K562 (cell line): Measurements from ENCODE around the gene USP31.

Experiments
- SIN3A ChIP-seq, 2 experiments: fragments of 150-350 bp in 1 of 2; IDR thresholded peaks; 2 replicates each; pipeline ENCODE4 v1.6.1; 2011 to 2016; ENCODE audit warnings: borderline replicate concordance in 2 of 2, low read depth in 2 of 2, low read length in 2 of 2, mild to moderate bottlenecking in 2 of 2, moderate library complexity in 2 of 2; ENCODE audit not compliant: control insufficient read depth in 1 of 2
- TF ChIP-seq, protein P1 (sequence below): sonication (generic); formaldehyde crosslinking; IDR thresholded peaks from 2 replicates; pipeline ENCODE4 v1.5.0; 2020; ENCODE audit warnings: missing genetic modification reagents
- TF ChIP-seq, protein P2 (sequence below): fragments of 250-450 bp; sonication (Bioruptor Pico); IDR thresholded peaks from 2 replicates; pipeline ENCODE4 v1.5.0; 2020; ENCODE audit warnings: mild to moderate bottlenecking, borderline replicate concordance

DNA sequence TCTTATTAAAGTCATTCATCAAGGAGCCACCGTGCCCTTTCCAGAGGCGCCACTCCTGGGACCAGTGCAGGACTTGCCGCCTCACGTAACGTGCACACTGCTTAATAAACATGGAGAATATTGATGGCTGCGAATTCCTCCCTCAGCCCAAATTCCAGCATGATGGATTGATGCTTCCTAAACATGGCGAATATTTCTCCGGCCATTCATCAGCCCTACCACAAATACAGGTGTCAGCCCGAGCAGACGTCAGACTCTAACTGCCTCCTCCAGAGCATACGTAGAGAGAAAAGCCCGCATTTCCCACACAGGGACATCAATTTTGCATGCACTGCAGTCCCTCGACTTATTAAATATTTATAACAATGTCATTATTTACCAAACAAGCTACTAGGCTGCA, 97.0 kb downstream of the USP31 start:
- TF ChIP-seq, protein P1, sequence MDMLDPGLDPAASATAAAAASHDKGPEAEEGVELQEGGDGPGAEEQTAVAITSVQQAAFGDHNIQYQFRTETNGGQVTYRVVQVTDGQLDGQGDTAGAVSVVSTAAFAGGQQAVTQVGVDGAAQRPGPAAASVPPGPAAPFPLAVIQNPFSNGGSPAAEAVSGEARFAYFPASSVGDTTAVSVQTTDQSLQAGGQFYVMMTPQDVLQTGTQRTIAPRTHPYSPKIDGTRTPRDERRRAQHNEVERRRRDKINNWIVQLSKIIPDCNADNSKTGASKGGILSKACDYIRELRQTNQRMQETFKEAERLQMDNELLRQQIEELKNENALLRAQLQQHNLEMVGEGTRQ, result no peak
- TF ChIP-seq SIN3A (IDR thresholded peaks at IDR 0.05; ENCODE audit: borderline replicate concordance in 2 of 2, control insufficient read depth in 1 of 2, low read depth in 2 of 2, low read length in 2 of 2), result no peak
- TF ChIP-seq, protein P2, sequence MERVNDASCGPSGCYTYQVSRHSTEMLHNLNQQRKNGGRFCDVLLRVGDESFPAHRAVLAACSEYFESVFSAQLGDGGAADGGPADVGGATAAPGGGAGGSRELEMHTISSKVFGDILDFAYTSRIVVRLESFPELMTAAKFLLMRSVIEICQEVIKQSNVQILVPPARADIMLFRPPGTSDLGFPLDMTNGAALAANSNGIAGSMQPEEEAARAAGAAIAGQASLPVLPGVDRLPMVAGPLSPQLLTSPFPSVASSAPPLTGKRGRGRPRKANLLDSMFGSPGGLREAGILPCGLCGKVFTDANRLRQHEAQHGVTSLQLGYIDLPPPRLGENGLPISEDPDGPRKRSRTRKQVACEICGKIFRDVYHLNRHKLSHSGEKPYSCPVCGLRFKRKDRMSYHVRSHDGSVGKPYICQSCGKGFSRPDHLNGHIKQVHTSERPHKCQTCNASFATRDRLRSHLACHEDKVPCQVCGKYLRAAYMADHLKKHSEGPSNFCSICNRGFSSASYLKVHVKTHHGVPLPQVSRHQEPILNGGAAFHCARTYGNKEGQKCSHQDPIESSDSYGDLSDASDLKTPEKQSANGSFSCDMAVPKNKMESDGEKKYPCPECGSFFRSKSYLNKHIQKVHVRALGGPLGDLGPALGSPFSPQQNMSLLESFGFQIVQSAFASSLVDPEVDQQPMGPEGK (CRISPR knock-in tag), result no peak
